Measurements from ENCODE around the gene COX6B2. TPM values are rescaled to one million over a fixed set of nuclear protein-coding genes. Genes with fewer than 3 reads are reported as not detected.

The COX6B2 gene
- total and polyA plus RNA-seq, 2 of the 8 experiments (the other 6 are each of a cell fraction or from before 2014, with no cell fraction given) = 4.9 to 6.4 TPM

GRCh38 chr19:55302318-55302703 is 52.2 kb downstream of the COX6B2 start:
- H2BK5ac ChIP-seq (ENCODE audit: low read depth, low read length) = no peak overlapping the region
- H3K4ac ChIP-seq (replicated peaks; ENCODE audit: insufficient read length, low read depth, low read length) = no peak overlapping the region
- H3K23me2 ChIP-seq (ENCODE audit: low read depth, low read length) = peaks cover 2% of the 10 kb centered on the region; the same call in 1 of the 2 replicates
- H3K27ac ChIP-seq (ENCODE audit: low read depth, low read length) = no peak overlapping the region
- no peaks in the 10 kb centered on the region for H3K9me3 ChIP-seq (ENCODE audit: insufficient read depth in 2 of 2, low read depth in 1 of 2, low read length in 1 of 2)
- ChIA-PET CTCF (ENCODE audit: partially characterized antibody) (interaction anchor here (0.6 to 3.9 kb wide), 33 partner anchors 10 to 201 kb away, joined by 3 to 37 read pairs (median 5); partner anchors contain the start of genes GARIN5B, KMT5C, TMEM150B and TMEM190), POLR2A (ENCODE audit: partially characterized antibody) (interaction anchor here (0.9 to 3.8 kb wide), 13 partner anchors 10 to 101 kb away, joined by 3 to 32 read pairs (median 5); partner anchors contain the start of genes KMT5C and TMEM238)
- H2AFZ ChIP-seq (ENCODE audit: low read length) = no peak overlapping the region
- no peaks in the 10 kb centered on the region for H3K79me2 ChIP-seq (ENCODE audit: control insufficient read depth in 1 of 2, insufficient read depth in 2 of 2, low read length in 2 of 2)
- DNase-seq (ENCODE audit: low read depth in 1 of 2, low spot score in 2 of 2) = no peak
- H2BK12ac ChIP-seq (ENCODE audit: low read depth, low read length) = 0 out of 2 replicates have a peak overlapping the region, but pooled peaks have one; percentile 80
- H3K4me2 ChIP-seq (ENCODE audit: insufficient read depth in 1 of 2, low read depth in 2 of 2, low read length in 2 of 2) = peak overlapping the region in 1 of 2 experiments; percentile 36; a peak in 1 of 4 replicates
- H3K56ac ChIP-seq (replicated peaks; ENCODE audit: insufficient read length, low read depth, low read length) = no peak overlapping the region
- no peak overlapping the region for H2BK20ac ChIP-seq (ENCODE audit: low read length)
- no peaks in the 10 kb centered on the region; the same call in 1 of the 2 replicates for H3K79me1 ChIP-seq (ENCODE audit: low read depth, low read length)
- H4K8ac ChIP-seq (ENCODE audit: extremely low read depth, insufficient read depth, low read length) = no peak overlapping the region
- no peak overlapping the region for H3K23ac ChIP-seq (ENCODE audit: insufficient read length)
- H3K14ac ChIP-seq (ENCODE audit: insufficient read length) = no peak overlapping the region
- H3K36me3 ChIP-seq (ENCODE audit: control insufficient read depth in 2 of 4, insufficient read depth in 4 of 4, low read length in 3 of 4) = peaks cover 18 to 41% (median 34%) of the 10 kb centered on the region in 4 experiments
- no peak overlapping the region; a peak in 2 of 8 replicates for H3K4me3 ChIP-seq (ENCODE audit: extremely low read depth in 1 of 4, insufficient read depth in 2 of 4, low read depth in 3 of 4, low read length in 4 of 4)
- peak overlapping the region; percentile 83; the same call in 1 of the 2 replicates for H3K18ac ChIP-seq (ENCODE audit: extremely low read depth, low read length)
- no peak overlapping the region for H4K5ac ChIP-seq (ENCODE audit: insufficient read length, low read depth, low read length)
- H3K4me1 ChIP-seq (replicated peaks in 1 of 4; ENCODE audit: control insufficient read depth in 3 of 4, insufficient read depth in 4 of 4, low read length in 3 of 4) = peaks cover 0 to 8% (median 3%) of the 10 kb centered on the region in 4 experiments; a peak in 3 of 7 replicates
- no peak overlapping the region for H2BK120ac ChIP-seq (replicated peaks; ENCODE audit: low read depth, low read length)
- H2AK5ac ChIP-seq (ENCODE audit: low read depth, low read length) = no peak overlapping the region
- WGBS, 2 experiments (ENCODE audit: extremely low coverage in 1 of 2, insufficient coverage in 1 of 2, insufficient read length in 1 of 2, insufficient replicate concordance in 2 of 2, low coverage in 1 of 2, low lambda C conversion rate in 2 of 2, missing lambda C conversion rate in 1 of 2) = 99% methylated on average over 8 of the region's 12 CpGs; no CpG with 5 or more reads in 1 of the 2 experiments
- no peak overlapping the region for H4K91ac ChIP-seq (replicated peaks; ENCODE audit: insufficient read length, low read length)
- peaks cover 0 to 5% of the 10 kb centered on the region in 2 experiments for H4K20me1 ChIP-seq (replicated peaks in 1 of 2; ENCODE audit: control insufficient read depth in 1 of 2, insufficient read depth in 2 of 2, low read length in 2 of 2)
- no peak overlapping the region for H2BK15ac ChIP-seq (ENCODE audit: low read length)
- FAIRE-seq = no peak
- H3K9ac ChIP-seq (replicated peaks in 1 of 4; ENCODE audit: extremely low read depth in 1 of 4, low read depth in 3 of 4, low read length in 3 of 4) = no peak overlapping the region
- H3K27me3 ChIP-seq (replicated peaks in 1 of 4; ENCODE audit: control insufficient read depth in 3 of 4, extremely low read depth in 1 of 4, insufficient read depth in 3 of 4, low read length in 3 of 4) = no peaks in the 10 kb centered on the region
- TF ChIP-seq USF2 (IDR thresholded peaks at IDR 0.05; ENCODE audit: low read length) = no peak
- no peak for TF ChIP-seq SRF (IDR thresholded peaks at IDR 0.05; ENCODE audit: low read depth, low read length)
- no peak for TF ChIP-seq SP2 (IDR thresholded peaks at IDR 0.05; ENCODE audit: low read length)
- TF ChIP-seq CTCF (IDR thresholded peaks at IDR 0.05; ENCODE audit: control extremely low read depth in 1 of 3, insufficient read depth in 1 of 3, low read depth in 1 of 3, low read length in 3 of 3) = no peak
- no peak for TF ChIP-seq BCL11A (IDR thresholded peaks at IDR 0.05; ENCODE audit: low read depth in 2 of 2, low read length in 2 of 2)
- no peak for TF ChIP-seq TAF7 (optimal IDR thresholded peaks at IDR 0.05; ENCODE audit: borderline replicate concordance, low read depth, low read length)
- no peak for TF ChIP-seq TBP (IDR thresholded peaks at IDR 0.05; ENCODE audit: low read depth, low read length)
- no peak for TF ChIP-seq GABPA (IDR thresholded peaks at IDR 0.05; ENCODE audit: borderline replicate concordance, insufficient read depth, low read length)
- no peak for TF ChIP-seq CHD1 (IDR thresholded peaks at IDR 0.05; ENCODE audit: low read depth, low read length)
- no peak for TF ChIP-seq TEAD4 (IDR thresholded peaks at IDR 0.05; ENCODE audit: low read depth, low read length)

Measured in H1 (cell line).